Measurements from ENCODE around the gene LTBP4. TPM values are rescaled to one million over a fixed set of nuclear protein-coding genes. Genes with fewer than 3 reads are reported as not detected.

The LTBP4 gene
- total RNA-seq, 1 experiment from 2014 or later: 75.4 TPM

GRCh38 chr19:40586611-40587010 lies 14.6 kb upstream of the LTBP4 start:
- DNase-seq (ENCODE audit: low read depth, low spot score) (no peak), ATAC-seq (no peak)
- no peaks in the 10 kb centered on the region for H3K27me3 ChIP-seq (ENCODE audit: control insufficient read depth, insufficient read depth, low read length)
- CTCF ChIA-PET: interaction anchor here (1.0 kb wide), 1 partner anchor 206 kb away, joined by 4 read pairs; no protein-coding TSS in a partner anchor
- TF ChIP-seq CTCF (IDR thresholded peaks at IDR 0.05): no peak
- no peak for TF ChIP-seq REST (IDR thresholded peaks at IDR 0.05; ENCODE audit: insufficient read depth in 1 of 2, low read depth in 2 of 2, low read length in 1 of 2)
- TF ChIP-seq SIN3A (IDR thresholded peaks at IDR 0.05; ENCODE audit: borderline replicate concordance, insufficient read depth, low read depth, low read length): no peak
- TF ChIP-seq TCF7L2 (IDR thresholded peaks at IDR 0.05; ENCODE audit: low read depth, low read length): no peak
- TF ChIP-seq POLR2AphosphoS5 (IDR thresholded peaks at IDR 0.05; ENCODE audit: low read depth, low read length): no peak
- intact Hi-C loops (cut with micrococcal nuclease; ENCODE audit: unreplicated experiment) (no loop called here), in situ Hi-C loops (cut with HindIII; ENCODE audit: low pct_unique_long_range_greater_than_20kb, low sequenced_read_pairs) (no loop called here)
- H3K36me3 ChIP-seq (ENCODE audit: control insufficient read depth, insufficient read depth, low read length): no peaks in the 10 kb centered on the region
- POLR2A ChIA-PET: no interaction called here
- no peak overlapping the region for H3K27ac ChIP-seq (ENCODE audit: low read length)
- BruUV-seq (replicated peaks): no TSS peak
- H3K9me3 ChIP-seq (ENCODE audit: control insufficient read depth, insufficient read depth, low read depth, low read length): no peaks in the 10 kb centered on the region
- H3K4me1 ChIP-seq (ENCODE audit: control insufficient read depth, insufficient read depth, low read length): no peaks in the 10 kb centered on the region
- H3K4me3 ChIP-seq (ENCODE audit: low read depth in 2 of 2, low read length in 2 of 2): no peak overlapping the region

GRCh38 chr19:40588110-40588854 lies 12.9 kb upstream of the LTBP4 start:
- ChIA-PET POLR2A (no interaction called here), CTCF (no interaction called here)
- Histone ChIP-seq H3K27me3 (ENCODE audit: control insufficient read depth, insufficient read depth, low read length) (no peaks in the 10 kb centered on the region), H3K27ac (ENCODE audit: low read length) (no peak overlapping the region), H3K4me3 (ENCODE audit: low read depth in 2 of 2, low read length in 2 of 2) (no peak overlapping the region), H3K36me3 (ENCODE audit: control insufficient read depth, insufficient read depth, low read length) (no peaks in the 10 kb centered on the region), H3K9me3 (ENCODE audit: control insufficient read depth, insufficient read depth, low read depth, low read length) (no peaks in the 10 kb centered on the region), H3K4me1 (ENCODE audit: control insufficient read depth, insufficient read depth, low read length) (no peaks in the 10 kb centered on the region)
- no TSS peak for BruUV-seq (replicated peaks)
- intact Hi-C loops (cut with micrococcal nuclease; ENCODE audit: unreplicated experiment) (no loop called here), in situ Hi-C loops (cut with HindIII; ENCODE audit: low pct_unique_long_range_greater_than_20kb, low sequenced_read_pairs) (no loop called here)
- ATAC-seq (peak; percentile 32), DNase-seq (ENCODE audit: low read depth, low spot score) (no peak)
- TF ChIP-seq POLR2AphosphoS5 (IDR thresholded peaks at IDR 0.05; ENCODE audit: low read depth, low read length) (no peak), TCF7L2 (IDR thresholded peaks at IDR 0.05; ENCODE audit: low read depth, low read length) (no peak), SIN3A (IDR thresholded peaks at IDR 0.05; ENCODE audit: borderline replicate concordance, insufficient read depth, low read depth, low read length) (no peak), CTCF (IDR thresholded peaks at IDR 0.05) (no peak), REST (IDR thresholded peaks at IDR 0.05; ENCODE audit: insufficient read depth in 1 of 2, low read depth in 2 of 2, low read length in 1 of 2) (no peak)
